ENCODE results near the gene CARS1.

CARS1 gene

GRCh38 chr11:3046190-3046589 is 11.0 kb downstream of the CARS1 start:
- H3K27me3 Mint-ChIP-seq (ENCODE audit: low read depth), result no peaks in the 10 kb centered on the region
- no peaks in the 10 kb centered on the region for H3K9me3 Mint-ChIP-seq
- H3K36me3 Mint-ChIP-seq (ENCODE audit: low read depth), result peaks cover 5% of the 10 kb centered on the region
- TF ChIP-seq, protein P1, sequence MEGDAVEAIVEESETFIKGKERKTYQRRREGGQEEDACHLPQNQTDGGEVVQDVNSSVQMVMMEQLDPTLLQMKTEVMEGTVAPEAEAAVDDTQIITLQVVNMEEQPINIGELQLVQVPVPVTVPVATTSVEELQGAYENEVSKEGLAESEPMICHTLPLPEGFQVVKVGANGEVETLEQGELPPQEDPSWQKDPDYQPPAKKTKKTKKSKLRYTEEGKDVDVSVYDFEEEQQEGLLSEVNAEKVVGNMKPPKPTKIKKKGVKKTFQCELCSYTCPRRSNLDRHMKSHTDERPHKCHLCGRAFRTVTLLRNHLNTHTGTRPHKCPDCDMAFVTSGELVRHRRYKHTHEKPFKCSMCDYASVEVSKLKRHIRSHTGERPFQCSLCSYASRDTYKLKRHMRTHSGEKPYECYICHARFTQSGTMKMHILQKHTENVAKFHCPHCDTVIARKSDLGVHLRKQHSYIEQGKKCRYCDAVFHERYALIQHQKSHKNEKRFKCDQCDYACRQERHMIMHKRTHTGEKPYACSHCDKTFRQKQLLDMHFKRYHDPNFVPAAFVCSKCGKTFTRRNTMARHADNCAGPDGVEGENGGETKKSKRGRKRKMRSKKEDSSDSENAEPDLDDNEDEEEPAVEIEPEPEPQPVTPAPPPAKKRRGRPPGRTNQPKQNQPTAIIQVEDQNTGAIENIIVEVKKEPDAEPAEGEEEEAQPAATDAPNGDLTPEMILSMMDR (IDR thresholded peaks at IDR 0.05; ENCODE audit: unreplicated experiment in 3 of 3), result no peak
- no peak overlapping the region for H3K27ac Mint-ChIP-seq
- no peak overlapping the region for H3K4me3 Mint-ChIP-seq
- peaks cover 5% of the 10 kb centered on the region for H3K4me1 Mint-ChIP-seq

- TF ChIP-seq, protein P1 (IDR thresholded peaks at IDR 0.05; ENCODE audit: unreplicated experiment in 3 of 3), result no peak
- no peaks in the 10 kb centered on the region for H3K27me3 Mint-ChIP-seq (ENCODE audit: low read depth)
- no peaks in the 10 kb centered on the region for H3K9me3 Mint-ChIP-seq
- peaks cover 11% of the 10 kb centered on the region for H3K36me3 Mint-ChIP-seq (ENCODE audit: low read depth)
- peaks cover 5% of the 10 kb centered on the region for H3K4me1 Mint-ChIP-seq
- H3K27ac Mint-ChIP-seq, result no peak overlapping the region
- no peak overlapping the region for H3K4me3 Mint-ChIP-seq
These were observed 12.3 kb downstream of the CARS1 start for GRCh38 chr11:3044915-3045314.

DNA sequence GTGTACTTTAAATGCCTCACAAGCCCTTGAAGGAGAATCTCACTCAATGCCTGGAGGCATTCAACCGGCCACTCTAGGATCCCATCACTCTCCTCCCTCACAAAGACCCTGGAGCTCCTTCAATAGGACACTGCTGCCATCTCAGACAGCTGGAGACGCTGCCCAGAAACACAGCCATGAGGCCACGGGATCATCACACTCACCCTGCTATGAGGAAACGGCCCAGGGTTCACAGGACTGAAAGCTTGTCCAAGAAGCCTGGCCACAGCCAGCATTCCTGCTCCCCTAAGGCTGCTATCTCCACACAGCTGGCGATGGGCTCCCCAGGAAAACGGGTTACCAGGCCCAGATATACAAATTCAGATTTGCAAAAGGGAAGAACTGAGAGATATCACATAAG is 13.2 kb downstream of the CARS1 start:
- Mint-ChIP-seq H3K27me3 (ENCODE audit: low read depth) (no peaks in the 10 kb centered on the region), H3K4me1 (no peaks in the 10 kb centered on the region), H3K9me3 (no peaks in the 10 kb centered on the region), H3K4me3 (no peak overlapping the region), H3K27ac (no peak overlapping the region), H3K36me3 (ENCODE audit: low read depth) (peaks cover 18% of the 10 kb centered on the region)
- TF ChIP-seq, protein P1 (IDR thresholded peaks at IDR 0.05; ENCODE audit: unreplicated experiment in 3 of 3), result no peak

- Mint-ChIP-seq H3K4me3 (no peak overlapping the region), H3K9me3 (no peaks in the 10 kb centered on the region), H3K27ac (no peak overlapping the region), H3K4me1 (no peaks in the 10 kb centered on the region), H3K36me3 (ENCODE audit: low read depth) (peaks cover 18% of the 10 kb centered on the region), H3K27me3 (ENCODE audit: low read depth) (no peaks in the 10 kb centered on the region)
- TF ChIP-seq, protein P1 (IDR thresholded peaks at IDR 0.05; ENCODE audit: unreplicated experiment in 3 of 3), result no peak
These were observed 13.8 kb downstream of the CARS1 start for GRCh38 chr11:3043315-3043871.

DNA sequence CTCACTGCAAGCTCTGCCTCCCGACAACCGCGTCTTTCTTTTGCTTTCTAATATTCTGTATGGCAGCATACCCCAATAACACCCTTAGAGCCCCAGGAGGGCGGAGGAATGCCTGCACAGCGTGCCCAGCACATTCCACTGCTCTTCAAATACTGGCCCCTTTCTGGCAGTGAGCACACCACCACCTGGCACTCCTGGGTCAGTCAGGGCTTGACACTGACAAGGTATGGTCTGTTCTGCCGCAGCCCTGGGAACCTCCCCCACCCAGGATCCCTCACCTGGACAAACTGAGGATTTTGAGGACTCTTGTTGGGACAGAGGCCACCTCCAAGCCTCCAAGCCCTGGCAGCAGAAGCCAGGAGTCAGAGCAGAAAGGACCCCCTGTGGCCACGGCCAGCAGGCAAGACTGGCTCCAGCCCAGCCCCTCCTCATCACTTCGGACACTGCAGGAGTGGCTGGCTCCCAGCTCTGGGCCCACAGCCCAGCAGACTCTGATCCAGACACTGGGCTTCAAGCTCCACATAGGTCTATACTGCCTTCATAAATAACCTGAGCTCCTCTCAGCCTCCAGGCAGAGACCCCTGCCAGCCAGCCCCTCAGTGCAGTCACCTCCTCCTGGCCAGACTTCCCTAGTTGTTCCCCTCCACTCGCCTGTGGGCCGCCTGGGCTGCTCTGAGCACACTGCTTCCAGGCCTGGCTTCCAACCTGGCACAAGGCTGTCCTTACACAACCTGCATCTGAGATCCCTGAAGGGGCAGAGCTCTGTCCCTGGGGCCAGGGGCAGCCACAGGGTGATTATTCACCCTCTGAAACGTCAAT is 14.5 kb downstream of the CARS1 start:
- Mint-ChIP-seq H3K27ac (no peak overlapping the region), H3K4me1 (no peaks in the 10 kb centered on the region), H3K4me3 (no peak overlapping the region), H3K36me3 (ENCODE audit: low read depth) (peaks cover 18% of the 10 kb centered on the region), H3K9me3 (no peaks in the 10 kb centered on the region), H3K27me3 (ENCODE audit: low read depth) (no peaks in the 10 kb centered on the region)
- TF ChIP-seq, protein P1 (IDR thresholded peaks at IDR 0.05; ENCODE audit: unreplicated experiment in 3 of 3), result no peak
